Colonic mucosa (tissue), 4 donors: ENCODE measurements around the gene TP53BP2. TPM values are rescaled to one million over a fixed set of nuclear protein-coding genes. Genes with fewer than 3 reads are reported as not detected.
"Not testable (repeated sequence)": the region's sequence is repeated elsewhere in the genome, so short reads cannot be mapped to it uniquely, and the experiment has no call there.

Experiments
- DNase-seq: peaks from one replicate; pipeline ENCODE4 v3.0.0-alpha.2; 2020
- H3K27ac ChIP-seq: fragments of 200-600 bp; one replicate; pipeline ENCODE4 v1.8.0; 2021
- H3K27me3 ChIP-seq: fragments of 200-600 bp; one replicate; pipeline ENCODE4 v1.8.0; 2021
- H3K36me3 ChIP-seq: fragments of 200-600 bp; one replicate; pipeline ENCODE4 v1.8.0; 2021
- H3K4me1 ChIP-seq: fragments of 200-600 bp; one replicate; pipeline ENCODE4 v1.8.0; 2021; ENCODE audit warnings: mild to moderate bottlenecking
- H3K4me3 ChIP-seq: fragments of 200-600 bp; one replicate; pipeline ENCODE4 v1.8.0; 2021
- H3K9ac ChIP-seq, 2 donors: one replicate each; pipeline ENCODE4 v1.7.0; 2013; ENCODE audit warnings: control low read depth in 2 of 2, low read depth in 2 of 2, low read length in 2 of 2
- H3K9me3 ChIP-seq: fragments of 200-600 bp; one replicate; pipeline ENCODE4 v1.8.0; 2021
- CTCF ChIP-seq: fragments of 200-600 bp; IDR thresholded peaks from one replicate; pipeline ENCODE4 v1.8.0; 2022; ENCODE audit warnings: antibody characterized with exemption, mild to moderate bottlenecking
- intact Hi-C: fragments of 100-400 bp; cut with DNase I; formaldehyde crosslinking; loops from one replicate; pipeline ENCODE4 v1.14.1; 2022
- total RNA-seq, 2 donors: library from RNA; stranded (reverse); fragmentation: NEBNext Ultra II Directional in 1 of 2; extraction: Animal tissue kit (Norgen Biotek cat#: 25700) in 1 of 2; gene quantifications; one replicate each; pipeline ENCODE4 v1.2.1, GENCODE V29; 2021
- donor health status: healthy.
- donor health status: DM: no; HTN: no; CAD: no.
- donor health status: DM: no; HTN: no; CAD: no.

Gene TP53BP2
- total RNA-seq, 2 donors from 2014 or later = 28.8 to 39.6 TPM

GRCh38 chr1:223870617-223871574 lies 25.1 kb upstream of the TP53BP2 start:
- intact Hi-C loops = no loop called here
- H3K9me3 ChIP-seq = no peaks in the 10 kb centered on the region
- DNase-seq = no peak
- TF ChIP-seq CTCF = no peak
- H3K27me3 ChIP-seq = no peaks in the 10 kb centered on the region
- no peaks in the 10 kb centered on the region for H3K4me1 ChIP-seq
- no peak overlapping the region for H3K27ac ChIP-seq
- no peak overlapping the region for H3K4me3 ChIP-seq
- H3K9ac ChIP-seq = no peak overlapping the region
- no peaks in the 10 kb centered on the region for H3K36me3 ChIP-seq

GRCh38 chr1:223864599-223865368 lies 19.0 kb upstream of the TP53BP2 start:
- H3K27ac ChIP-seq, H3K36me3 ChIP-seq, H3K4me1 ChIP-seq, H3K9me3 ChIP-seq, H3K4me3 ChIP-seq, intact Hi-C loops, H3K9ac ChIP-seq, H3K27me3 ChIP-seq, DNase-seq: not testable (repeated sequence)

- no peaks in the 10 kb centered on the region for H3K4me1 ChIP-seq
- no peak overlapping the region for H3K4me3 ChIP-seq
- no peaks in the 10 kb centered on the region for H3K9me3 ChIP-seq
- DNase-seq = no peak
- no peaks in the 10 kb centered on the region for H3K27me3 ChIP-seq
- TF ChIP-seq CTCF = no peak
- no peak overlapping the region for H3K27ac ChIP-seq
- intact Hi-C loops = no loop called here
- H3K9ac ChIP-seq = no peak overlapping the region
- H3K36me3 ChIP-seq = no peaks in the 10 kb centered on the region
These were observed 18.3 kb upstream of the TP53BP2 start for GRCh38 chr1:223864084-223864483.

- DNase-seq = no peak
- no peak overlapping the region for H3K27ac ChIP-seq
- H3K27me3 ChIP-seq = no peaks in the 10 kb centered on the region
- TF ChIP-seq CTCF = no peak
- intact Hi-C loops = no loop called here
- no peaks in the 10 kb centered on the region for H3K36me3 ChIP-seq
- no peak overlapping the region for H3K9ac ChIP-seq
- no peak overlapping the region for H3K4me3 ChIP-seq
- no peaks in the 10 kb centered on the region for H3K9me3 ChIP-seq
- no peaks in the 10 kb centered on the region for H3K4me1 ChIP-seq
These were observed 16.2 kb upstream of the TP53BP2 start for GRCh38 chr1:223861904-223862303.

- no peaks in the 10 kb centered on the region for H3K36me3 ChIP-seq
- no peak for TF ChIP-seq CTCF
- no peaks in the 10 kb centered on the region for H3K4me1 ChIP-seq
- H3K27me3 ChIP-seq = no peaks in the 10 kb centered on the region
- H3K27ac ChIP-seq = no peak overlapping the region
- H3K9ac ChIP-seq = no peak overlapping the region
- DNase-seq = no peak
- no peaks in the 10 kb centered on the region for H3K9me3 ChIP-seq
- no peak overlapping the region for H3K4me3 ChIP-seq
- intact Hi-C loops = no loop called here
These were observed 14.4 kb upstream of the TP53BP2 start for GRCh38 chr1:223860051-223860622.
